NCI-H146 treated with DMSO at 0.1 percent for 48 hours (cell line): Measurements from ENCODE around the gene CDCA7L.

Experiments used
- DNase-seq: peaks from one replicate; lab custom pipeline; 2025; ENCODE audit not compliant: unreplicated experiment; lab: John Stamatoyannopoulos, UW

Gene CDCA7L

GRCh38 chr7:21945454-21946221, at the start of gene CDCA7L:
Gene CDCA7L (minus strand): TSS chr7:21945899. CDS start chr7:21945804, 95 bp downstream.
- DNase-seq: peak; percentile 77

GRCh38 chr7:21986096-21986495, 40.4 kb upstream of the CDCA7L start:
- DNase-seq: no peak

GRCh38 chr7:21984042-21984441, 38.3 kb upstream of the CDCA7L start:
- no peak for DNase-seq

GRCh38 chr7:21983056-21983455, 37.4 kb upstream of the CDCA7L start:
- no peak for DNase-seq

GRCh38 chr7:21981524-21981923, 35.8 kb upstream of the CDCA7L start:
- no peak for DNase-seq

- DNase-seq: no peak
Measured at GRCh38 chr7:21980926-21981500, 35.3 kb upstream of the CDCA7L start.

- DNase-seq: no peak
Measured at GRCh38 chr7:21972397-21972784, 26.7 kb upstream of the CDCA7L start.

GRCh38 chr7:21971780-21972396, 26.2 kb upstream of the CDCA7L start:
- DNase-seq: no peak

GRCh38 chr7:21969822-21970221, 24.1 kb upstream of the CDCA7L start:
- no peak for DNase-seq

- no peak for DNase-seq
Measured at GRCh38 chr7:21967598-21968003, 21.9 kb upstream of the CDCA7L start.

- DNase-seq: no peak
Measured at GRCh38 chr7:21966271-21966670, 20.6 kb upstream of the CDCA7L start.

- no peak for DNase-seq
Measured at GRCh38 chr7:21965291-21965690, 19.6 kb upstream of the CDCA7L start.

GRCh38 chr7:21962677-21963076, 17.0 kb upstream of the CDCA7L start:
- peak; percentile 20 for DNase-seq

GRCh38 chr7:21960922-21961321, 15.2 kb upstream of the CDCA7L start:
- no peak for DNase-seq

GRCh38 chr7:21959387-21959776, 13.7 kb upstream of the CDCA7L start:
- no peak for DNase-seq

- DNase-seq: no peak
Measured at GRCh38 chr7:21953781-21954180, 8.1 kb upstream of the CDCA7L start.

GRCh38 chr7:21948887-21949540, 3.3 kb upstream of the CDCA7L start:
- no peak for DNase-seq

GRCh38 chr7:21948364-21948763, 2.7 kb upstream of the CDCA7L start:
- DNase-seq: no peak

- DNase-seq: no peak
Measured at GRCh38 chr7:21947946-21948345, 2.2 kb upstream of the CDCA7L start.

- no peak for DNase-seq
Measured at GRCh38 chr7:21947056-21947455, 1.4 kb upstream of the CDCA7L start.

- DNase-seq: peak; percentile 54
Measured at GRCh38 chr7:21946222-21946709, 567 bp upstream of the CDCA7L start.
